Gastroesophageal sphincter (tissue), 4 donors: ENCODE results near the gene ZCCHC4. TPM values are rescaled to one million over a fixed set of nuclear protein-coding genes. Genes with fewer than 3 reads are reported as not detected.

Experiments used
- ATAC-seq: fragments of 150-250 bp; one replicate; pipeline ENCODE4 v1.9.1; 2016; ENCODE audit warnings: mild to moderate bottlenecking, moderate library complexity
- H3K27ac ChIP-seq, 4 donors: fragments of 200-600 bp; sonication (generic) in 3 of 4; 1 replicate in 3 of 4; 2 replicates in 1 of 4; pipeline ENCODE4 v1.5.1; 2016 to 2019
- H3K27me3 ChIP-seq: fragments of 200-600 bp; sonication (generic); one replicate; pipeline ENCODE4 v1.5.1; 2019
- H3K36me3 ChIP-seq, 2 donors: fragments of 200-600 bp; sonication (generic); one replicate each; pipeline ENCODE4 v1.5.1; 2019; ENCODE audit warnings: control low read depth in 1 of 2
- H3K4me1 ChIP-seq, 3 donors: fragments of 200-600 bp; sonication (generic); 1 replicate in 2 of 3; 2 replicates in 1 of 3; pipeline ENCODE4 v1.5.1; 2016 to 2019; ENCODE audit warnings: control low read depth in 2 of 3
- H3K4me3 ChIP-seq, 2 donors: fragments of 200-600 bp; sonication (generic); one replicate each; pipeline ENCODE4 v1.5.1; 2019; ENCODE audit warnings: mild to moderate bottlenecking in 1 of 2, moderate library complexity in 1 of 2
- H3K9me3 ChIP-seq, 3 donors: fragments of 200-600 bp; sonication (generic); one replicate each; pipeline ENCODE4 v1.5.1; 2017 to 2019; ENCODE audit warnings: control low read depth in 2 of 3
- CTCF ChIP-seq, 4 experiments: fragments of 200-600 bp in 2 of 4; fragments of 450-650 bp in 2 of 4; sonication (generic) in 1 of 4; IDR thresholded peaks; one replicate each; pipeline ENCODE4 v1.5.1; 2017 to 2019; ENCODE audit warnings: antibody characterized with exemption in 4 of 4, mild to moderate bottlenecking in 2 of 4, moderate library complexity in 2 of 4
- EP300 ChIP-seq: sonication (generic); formaldehyde crosslinking; IDR thresholded peaks from one replicate; pipeline ENCODE4 v1.6.1; 2017; ENCODE audit warnings: antibody characterized with exemption, mild to moderate bottlenecking
- POLR2A ChIP-seq, 2 donors: fragments of 450-650 bp; IDR thresholded peaks; one replicate each; pipeline ENCODE4 v1.6.1; 2017; ENCODE audit warnings: antibody characterized with exemption in 2 of 2, mild to moderate bottlenecking in 2 of 2, moderate library complexity in 1 of 2
- POLR2AphosphoS5 ChIP-seq: sonication (generic); formaldehyde crosslinking; IDR thresholded peaks from one replicate; pipeline ENCODE4 v1.6.1; 2017; ENCODE audit warnings: antibody characterized with exemption
- WGBS, 2 donors: methylation state at CpG; one replicate each; pipeline ENCODE4 v1.1.5; 2018; ENCODE audit warnings: low coverage in 1 of 2; 5-methylcytosine and 5-hydroxymethylcytosine counted together
- total RNA-seq, 4 donors: library from RNA; depleted of rRNA; stranded (reverse); fragments of >200 nt; gene quantifications; one replicate each; pipeline ENCODE4 v1.1.0, GENCODE V29; 2016

The ZCCHC4 gene
- total RNA-seq, 4 donors from 2014 or later = 9.5 to 15.3 (median 11.5) TPM

GRCh38 chr4:25413261-25413660 is 100.7 kb downstream of the ZCCHC4 start:
- Histone ChIP-seq H3K4me1 (no peaks in the 10 kb centered on the region), H3K4me3 (no peak overlapping the region), H3K27me3 (no peaks in the 10 kb centered on the region), H3K27ac (no peak overlapping the region), H3K9me3 (no peaks in the 10 kb centered on the region), H3K36me3 (peaks cover 1 to 100% of the 10 kb centered on the region in 2 donors)
- TF ChIP-seq CTCF (IDR thresholded peaks at IDR 0.05) (no peak), POLR2AphosphoS5 (no peak), EP300 (no peak), POLR2A (IDR thresholded peaks at IDR 0.05) (no peak)
- 43 to 46% methylated on average over 3 of the region's 3 CpGs for WGBS, 2 donors
- ATAC-seq = no peak

- Histone ChIP-seq H3K27ac (no peak overlapping the region), H3K27me3 (no peaks in the 10 kb centered on the region), H3K4me3 (no peak overlapping the region), H3K9me3 (no peaks in the 10 kb centered on the region), H3K4me1 (no peaks in the 10 kb centered on the region), H3K36me3 (peaks cover 4 to 82% of the 10 kb centered on the region in 2 donors)
- 80 to 100% methylated on average over 1 to 2 of the region's 2 CpGs for WGBS, 2 donors
- TF ChIP-seq POLR2AphosphoS5 = no peak
- no peak for TF ChIP-seq CTCF (IDR thresholded peaks at IDR 0.05)
- TF ChIP-seq POLR2A (IDR thresholded peaks at IDR 0.05) = no peak
- no peak for TF ChIP-seq EP300
- no peak for ATAC-seq
Observed at GRCh38 chr4:25417014-25417413, 104.4 kb downstream of the ZCCHC4 start.

Other genes starting within 250 kb of the ZCCHC4 start
- 1 to 10 TPM; 3.3 to 9.0 (median 7.1) TPM for gene SEPSECS, start 152.3 kb upstream of the ZCCHC4 start, total RNA-seq
- gene PI4K2B, start 78.7 kb upstream of the ZCCHC4 start, total RNA-seq = 10 to 100 TPM; 10.6 to 18.2 (median 13.1) TPM
- 10 to 100 TPM; 14.7 to 39.7 (median 20.5) TPM for gene ANAPC4, start 64.5 kb downstream of the ZCCHC4 start, total RNA-seq